Uterus (tissue), 4 donors: ENCODE results near the gene HCK. TPM values are rescaled to one million over a fixed set of nuclear protein-coding genes. Genes with fewer than 3 reads are reported as not detected.

Experiments used
- DNase-seq, 2 donors: peaks; one replicate each; pipeline ENCODE4 v3.0.0-alpha.2; 2019 to 2020
- H3K27ac ChIP-seq, 2 donors: fragments of 200-600 bp; sonication (generic); 1 replicate in 1 of 2; 2 replicates in 1 of 2; pipeline ENCODE4 v1.5.1; 2016 to 2018
- H3K27me3 ChIP-seq, 2 donors: fragments of 200-600 bp; sonication (generic); one replicate each; pipeline ENCODE4 v1.5.1; 2018 to 2019; ENCODE audit warnings: control low read depth in 1 of 2
- H3K36me3 ChIP-seq, 2 donors: fragments of 200-600 bp; sonication (generic); one replicate each; pipeline ENCODE4 v1.5.1; 2019; ENCODE audit warnings: control low read depth in 1 of 2
- H3K4me1 ChIP-seq, 2 donors: fragments of 200-600 bp; sonication (generic); one replicate each; pipeline ENCODE4 v1.5.1; 2018 to 2019; ENCODE audit warnings: control low read depth in 1 of 2
- H3K4me3 ChIP-seq, 2 donors: fragments of 200-600 bp; sonication (generic); 1 replicate in 1 of 2; 2 replicates in 1 of 2; pipeline ENCODE4 v1.5.1; 2018 to 2019; ENCODE audit warnings: mild to moderate bottlenecking in 1 of 2
- H3K9me3 ChIP-seq, 2 donors: fragments of 200-600 bp; sonication (generic); one replicate each; pipeline ENCODE4 v1.5.1; 2019; ENCODE audit warnings: control low read depth in 1 of 2
- POLR2A ChIP-seq, 2 donors: fragments of 450-650 bp; IDR thresholded peaks; one replicate each; pipeline ENCODE4 v1.6.1; 2016; ENCODE audit warnings: antibody characterized with exemption in 2 of 2, mild to moderate bottlenecking in 1 of 2, moderate library complexity in 1 of 2
- intact Hi-C: fragments of 100-400 bp; cut with DNase I; formaldehyde crosslinking; loops from one replicate; pipeline ENCODE4 v1.15.1; 2023; ENCODE audit warnings: low total_unique reads
- total RNA-seq, 4 donors: library from RNA; depleted of rRNA in 3 of 4; stranded (reverse); fragments of >200 nt in 3 of 4; gene quantifications; one replicate each; pipeline versions ENCODE4 v1.1.0 to v1.2.4, GENCODE V29; 2014 to 2023
- TF ChIP-seq, protein P1 (sequence below), 4 experiments: fragments of 200-600 bp in 2 of 4; fragments of 450-650 bp in 2 of 4; sonication (generic) in 2 of 4; IDR thresholded peaks; one replicate each; pipeline ENCODE4 v1.5.1; 2016 to 2019; ENCODE audit warnings: antibody characterized with exemption in 4 of 4, mild to moderate bottlenecking in 2 of 4, moderate library complexity in 1 of 4
- donor health status: DM: yes; HTN: yes; CAD: no.

HCK gene
- total RNA-seq, 4 donors from 2014 or later = 1.3 to 7.0 (median 4.1) TPM

DNA sequence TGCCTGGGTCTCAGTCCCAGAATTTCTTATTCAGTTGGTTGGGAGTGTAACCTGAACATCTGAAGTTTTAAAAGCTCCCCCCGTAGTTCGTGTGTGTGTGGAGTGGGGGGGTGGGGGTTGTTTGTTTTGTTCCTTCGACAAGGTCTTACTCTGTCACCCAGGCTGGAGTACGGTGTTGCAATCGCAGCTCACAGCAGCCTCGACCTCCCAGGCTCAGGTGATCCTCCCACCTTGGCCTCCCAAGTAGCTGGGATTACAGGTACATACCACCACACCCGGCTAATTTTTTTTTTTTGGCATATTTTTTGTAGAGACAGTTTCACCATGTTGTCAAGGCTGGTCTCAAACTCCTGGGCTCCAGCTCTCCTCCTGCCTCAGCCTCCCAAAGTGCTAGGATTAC lies 38.7 kb upstream of the HCK start:
- DNase-seq = no peak
- no peak overlapping the region for H3K27ac ChIP-seq
- intact Hi-C loops = no loop called here
- no peaks in the 10 kb centered on the region for H3K36me3 ChIP-seq
- no peaks in the 10 kb centered on the region for H3K27me3 ChIP-seq
- no peaks in the 10 kb centered on the region for H3K9me3 ChIP-seq
- H3K4me3 ChIP-seq = no peak overlapping the region
- TF ChIP-seq, protein P1, sequence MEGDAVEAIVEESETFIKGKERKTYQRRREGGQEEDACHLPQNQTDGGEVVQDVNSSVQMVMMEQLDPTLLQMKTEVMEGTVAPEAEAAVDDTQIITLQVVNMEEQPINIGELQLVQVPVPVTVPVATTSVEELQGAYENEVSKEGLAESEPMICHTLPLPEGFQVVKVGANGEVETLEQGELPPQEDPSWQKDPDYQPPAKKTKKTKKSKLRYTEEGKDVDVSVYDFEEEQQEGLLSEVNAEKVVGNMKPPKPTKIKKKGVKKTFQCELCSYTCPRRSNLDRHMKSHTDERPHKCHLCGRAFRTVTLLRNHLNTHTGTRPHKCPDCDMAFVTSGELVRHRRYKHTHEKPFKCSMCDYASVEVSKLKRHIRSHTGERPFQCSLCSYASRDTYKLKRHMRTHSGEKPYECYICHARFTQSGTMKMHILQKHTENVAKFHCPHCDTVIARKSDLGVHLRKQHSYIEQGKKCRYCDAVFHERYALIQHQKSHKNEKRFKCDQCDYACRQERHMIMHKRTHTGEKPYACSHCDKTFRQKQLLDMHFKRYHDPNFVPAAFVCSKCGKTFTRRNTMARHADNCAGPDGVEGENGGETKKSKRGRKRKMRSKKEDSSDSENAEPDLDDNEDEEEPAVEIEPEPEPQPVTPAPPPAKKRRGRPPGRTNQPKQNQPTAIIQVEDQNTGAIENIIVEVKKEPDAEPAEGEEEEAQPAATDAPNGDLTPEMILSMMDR (IDR thresholded peaks at IDR 0.05) = no peak
- no peak for TF ChIP-seq POLR2A (IDR thresholded peaks at IDR 0.05)
- H3K4me1 ChIP-seq = peaks cover 0 to 1% of the 10 kb centered on the region in 2 donors

DNA sequence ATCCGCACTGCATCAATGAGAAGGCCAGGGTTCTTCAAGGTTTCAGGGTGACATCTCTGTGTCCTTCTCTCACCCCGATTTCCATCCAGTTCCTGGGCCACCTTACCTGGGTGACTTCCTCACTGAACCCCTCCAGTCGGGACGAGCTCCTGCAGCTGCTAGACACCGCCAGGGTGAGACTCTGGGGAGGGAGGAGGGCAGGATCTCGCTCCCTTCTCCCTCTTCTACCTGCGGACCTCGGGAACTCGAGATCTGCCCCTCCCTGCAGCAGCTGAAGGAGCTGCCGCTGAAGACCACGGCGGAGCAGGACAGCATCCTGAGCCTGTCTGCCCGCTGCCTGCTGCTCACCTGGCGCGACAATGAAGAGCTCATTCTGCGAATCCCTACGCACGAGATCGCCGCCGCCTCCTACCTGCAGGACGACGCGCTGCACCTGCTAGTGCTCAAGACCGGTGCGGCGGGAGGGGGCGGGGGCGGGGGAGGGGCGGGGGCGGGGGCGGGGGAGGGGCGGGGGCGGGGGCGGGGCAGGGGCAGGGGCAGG lies 34.3 kb upstream of the HCK start:
- Histone ChIP-seq H3K4me3 (no peak overlapping the region), H3K36me3 (no peaks in the 10 kb centered on the region), H3K27ac (no peak overlapping the region), H3K27me3 (peaks cover 4 to 25% of the 10 kb centered on the region in 2 donors), H3K9me3 (no peaks in the 10 kb centered on the region), H3K4me1 (peaks cover 0 to 10% of the 10 kb centered on the region in 2 donors)
- DNase-seq = no peak
- intact Hi-C loops = no loop called here
- TF ChIP-seq, protein P1 (IDR thresholded peaks at IDR 0.05) = no peak
- TF ChIP-seq POLR2A (IDR thresholded peaks at IDR 0.05) = no peak

DNA sequence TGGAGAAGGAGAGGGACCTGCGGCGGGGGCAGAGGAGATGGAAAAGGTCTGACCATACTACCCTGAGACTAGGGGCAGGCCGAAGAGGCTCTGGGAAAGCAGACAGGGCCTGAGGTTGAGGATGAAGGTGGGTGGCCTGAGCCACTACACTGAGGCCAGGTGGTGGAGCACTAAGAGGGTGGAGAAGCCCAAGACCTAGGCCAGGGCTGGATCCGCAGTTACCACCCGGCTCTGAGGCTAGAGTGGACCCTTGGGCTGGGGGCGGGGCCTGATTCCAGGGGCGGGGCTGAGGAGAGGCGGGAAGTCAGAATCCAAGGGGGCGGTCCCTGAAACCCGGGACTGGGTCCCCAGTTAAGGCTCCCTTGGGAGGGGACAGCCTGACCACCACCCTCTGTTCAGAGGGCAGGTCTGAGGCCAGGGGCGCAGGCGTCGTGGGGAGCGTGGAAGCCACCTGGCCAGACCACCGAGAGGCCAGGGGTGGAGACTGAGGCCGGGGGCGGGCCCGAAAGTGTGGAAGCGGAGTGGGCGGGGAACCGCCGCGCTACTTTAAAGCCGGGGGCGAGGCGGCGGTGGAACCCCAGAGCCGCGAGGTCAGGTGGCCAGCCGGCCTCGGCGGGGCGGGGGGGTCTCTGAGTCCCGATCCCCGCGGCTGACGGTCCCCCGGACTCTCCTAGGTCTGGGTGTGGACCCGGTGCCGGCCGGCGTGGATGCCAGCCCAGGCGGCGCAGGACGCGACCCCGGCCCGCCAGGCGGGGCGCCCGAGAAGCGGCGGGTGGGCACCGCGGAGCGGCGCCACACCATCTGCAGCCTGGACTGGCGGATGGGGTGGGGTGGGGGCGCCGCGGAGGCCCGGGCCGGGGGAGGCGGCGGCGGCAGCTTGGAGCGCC lies 33.5 kb upstream of the HCK start:
- DNase-seq = peak; percentile 35 to 43
- no peaks in the 10 kb centered on the region for H3K36me3 ChIP-seq
- H3K4me1 ChIP-seq = peaks cover 0 to 10% of the 10 kb centered on the region in 2 donors
- peak overlapping the region; percentile 18 to 22 for H3K4me3 ChIP-seq
- no peaks in the 10 kb centered on the region for H3K9me3 ChIP-seq
- intact Hi-C loops = no loop called here
- H3K27me3 ChIP-seq = peaks cover 4 to 25% of the 10 kb centered on the region in 2 donors
- TF ChIP-seq, protein P1 (IDR thresholded peaks at IDR 0.05) = no peak
- no peak for TF ChIP-seq POLR2A (IDR thresholded peaks at IDR 0.05)
- no peak overlapping the region for H3K27ac ChIP-seq

DNA sequence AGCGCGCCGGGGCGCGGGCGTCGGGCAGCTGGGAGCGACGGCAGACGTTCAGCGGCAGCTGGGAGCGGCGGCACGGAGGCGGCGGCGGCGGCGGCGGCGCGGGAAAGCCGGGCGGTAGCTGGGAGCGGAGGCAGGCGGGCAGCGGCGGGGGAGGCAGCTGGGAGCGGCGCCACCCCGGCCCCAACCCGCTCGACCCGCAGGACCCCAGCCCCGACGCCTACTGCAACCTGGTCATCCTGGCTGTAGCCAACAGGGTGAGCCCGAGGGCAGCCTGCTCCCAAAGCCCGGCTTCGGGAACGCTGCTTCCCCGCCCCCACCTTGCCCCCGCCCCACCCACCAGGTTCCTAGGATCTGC lies 32.9 kb upstream of the HCK start:
- TF ChIP-seq, protein P1 (IDR thresholded peaks at IDR 0.05) = no peak
- no peak for TF ChIP-seq POLR2A (IDR thresholded peaks at IDR 0.05)

More for the DNA sequence above, 32.9 kb upstream of the HCK start:
- H3K4me1 ChIP-seq = peaks cover 0 to 10% of the 10 kb centered on the region in 2 donors
- no peaks in the 10 kb centered on the region for H3K36me3 ChIP-seq
- peaks cover 4 to 25% of the 10 kb centered on the region in 2 donors for H3K27me3 ChIP-seq
- H3K4me3 ChIP-seq = peak overlapping the region in 1 of 2 donors; percentile 18
- H3K9me3 ChIP-seq = no peaks in the 10 kb centered on the region
- H3K27ac ChIP-seq = no peak overlapping the region
- intact Hi-C loops = no loop called here
- DNase-seq = no peak
